Measurements from ENCODE around the gene TBX5. TPM values are rescaled to one million over a fixed set of nuclear protein-coding genes. Genes with fewer than 3 reads are reported as not detected.
A peak's percentile ranks its signal among the peaks of the same experiment; 100 is the strongest.

The TBX5 gene
- total and polyA plus RNA-seq, 2 of the 4 experiments (the other 2 are of a cell fraction): 13.3 to 14.7 TPM

GRCh38 chr12:114314974-114315720 lies 90.8 kb downstream of the TBX5 start:
- Histone ChIP-seq H2BK120ac (ENCODE audit: low read depth, low read length) (peak overlapping the region; percentile 93), H4K20me1 (ENCODE audit: insufficient read depth, low read length) (no peaks in the 10 kb centered on the region), H3K9me1 (ENCODE audit: insufficient read depth, low read length) (peaks cover 16% of the 10 kb centered on the region), H3K56ac (ENCODE audit: extremely low read depth, insufficient read depth, low read length) (no peak overlapping the region), H3K18ac (ENCODE audit: low read depth, low read length) (no peak overlapping the region), H3K23ac (ENCODE audit: low read depth, low read length) (peak overlapping the region; percentile 81; the same call in 1 of the 2 replicates), H3K4ac (ENCODE audit: low read depth, low read length) (peak overlapping the region; percentile 90), H3K27ac (ENCODE audit: insufficient read depth, low read length) (no peak overlapping the region), H2AK5ac (ENCODE audit: low read depth, low read length) (peak overlapping the region; percentile 97), H4K5ac (ENCODE audit: low read depth, low read length) (no peak overlapping the region), H3K14ac (replicated peaks; ENCODE audit: low read depth, low read length) (peak overlapping the region; percentile 89), H4K91ac (ENCODE audit: insufficient read depth, low read depth, low read length) (peak overlapping the region; percentile 88), H3K79me1 (ENCODE audit: low read depth in 1 of 2, low read length in 2 of 2) (no peaks in the 10 kb centered on the region), H3K27me3 (ENCODE audit: control insufficient read depth, insufficient read depth, low read length) (no peaks in the 10 kb centered on the region), H3K36me3 (ENCODE audit: control insufficient read depth, insufficient read depth, low read length) (no peaks in the 10 kb centered on the region), H2BK5ac (ENCODE audit: low read depth, low read length, poor library complexity, severe bottlenecking) (peak overlapping the region; percentile 72), H3K4me2 (ENCODE audit: low read depth, low read length) (no peak overlapping the region), H3K9me3 (ENCODE audit: control insufficient read depth, insufficient read depth, low read length) (no peaks in the 10 kb centered on the region), H3K9ac (ENCODE audit: low read depth, low read length) (no peak overlapping the region), H4K8ac (ENCODE audit: low read depth in 2 of 2, low read length in 2 of 2) (peak overlapping the region; percentile 18 to 75; a peak in 1 of 4 replicates), H2BK15ac (ENCODE audit: low read depth, low read length) (peak overlapping the region; percentile 97), H2BK20ac (ENCODE audit: low read depth, low read length) (peak overlapping the region; percentile 98), H2AFZ (replicated peaks; ENCODE audit: low read length, poor library complexity) (peak overlapping the region; percentile 52), H3K4me1 (ENCODE audit: control insufficient read depth, insufficient read depth, low read length) (peaks cover 7% of the 10 kb centered on the region), H2AK9ac (replicated peaks; ENCODE audit: low read depth, low read length, poor library complexity) (peak overlapping the region; percentile 30), H3K4me3 (ENCODE audit: insufficient read depth, low read depth, low read length) (no peak overlapping the region)
- DNase-seq: no peak
- ChIA-PET POLR2A (ENCODE audit: unreplicated experiment) (no interaction called here), CTCF (no interaction called here)
- in situ Hi-C loops (cut with MboI; ENCODE audit: low sequenced_read_pairs) (no loop called here), intact Hi-C loops (cut with micrococcal nuclease) (loop anchor here (1.0 kb wide), 1 partner anchor 35 kb away; no protein-coding TSS in a partner anchor), dilution Hi-C loops (cut with HindIII; ENCODE audit: low sequenced_read_pairs, unreplicated experiment) (no loop called here)
- 98 to 100% methylated on average over 5 to 14 of the region's 16 CpGs for WGBS, 2 experiments (ENCODE audit: extremely low coverage in 2 of 2, insufficient read length in 1 of 2)
- ATAC-seq (ENCODE audit: low read depth): no peak
- no TSS peak for BruUV-seq (replicated peaks)
- no peak for TF ChIP-seq SMC3 (IDR thresholded peaks at IDR 0.05; ENCODE audit: low read depth, low read length)
- no peak for TF ChIP-seq MAFK (IDR thresholded peaks at IDR 0.05; ENCODE audit: low read depth, low read length)
- no peak for TF ChIP-seq CEBPB (IDR thresholded peaks at IDR 0.05; ENCODE audit: low read depth, low read length)
- no peak for TF ChIP-seq RFX5 (IDR thresholded peaks at IDR 0.05; ENCODE audit: low read depth, low read length)
- no peak for TF ChIP-seq BHLHE40 (IDR thresholded peaks at IDR 0.05; ENCODE audit: low read depth, low read length)
- TF ChIP-seq USF2 (IDR thresholded peaks at IDR 0.05; ENCODE audit: low read depth, low read length): no peak
- TF ChIP-seq, protein P1, sequence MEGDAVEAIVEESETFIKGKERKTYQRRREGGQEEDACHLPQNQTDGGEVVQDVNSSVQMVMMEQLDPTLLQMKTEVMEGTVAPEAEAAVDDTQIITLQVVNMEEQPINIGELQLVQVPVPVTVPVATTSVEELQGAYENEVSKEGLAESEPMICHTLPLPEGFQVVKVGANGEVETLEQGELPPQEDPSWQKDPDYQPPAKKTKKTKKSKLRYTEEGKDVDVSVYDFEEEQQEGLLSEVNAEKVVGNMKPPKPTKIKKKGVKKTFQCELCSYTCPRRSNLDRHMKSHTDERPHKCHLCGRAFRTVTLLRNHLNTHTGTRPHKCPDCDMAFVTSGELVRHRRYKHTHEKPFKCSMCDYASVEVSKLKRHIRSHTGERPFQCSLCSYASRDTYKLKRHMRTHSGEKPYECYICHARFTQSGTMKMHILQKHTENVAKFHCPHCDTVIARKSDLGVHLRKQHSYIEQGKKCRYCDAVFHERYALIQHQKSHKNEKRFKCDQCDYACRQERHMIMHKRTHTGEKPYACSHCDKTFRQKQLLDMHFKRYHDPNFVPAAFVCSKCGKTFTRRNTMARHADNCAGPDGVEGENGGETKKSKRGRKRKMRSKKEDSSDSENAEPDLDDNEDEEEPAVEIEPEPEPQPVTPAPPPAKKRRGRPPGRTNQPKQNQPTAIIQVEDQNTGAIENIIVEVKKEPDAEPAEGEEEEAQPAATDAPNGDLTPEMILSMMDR (conservative IDR thresholded peaks at IDR 0.05; ENCODE audit: low read depth, low read length): no peak
- no peak for TF ChIP-seq MAZ (IDR thresholded peaks at IDR 0.05; ENCODE audit: borderline replicate concordance, low read depth, low read length)
- TF ChIP-seq RAD21 (IDR thresholded peaks at IDR 0.05; ENCODE audit: low read length): no peak
- TF ChIP-seq FOS (IDR thresholded peaks at IDR 0.05; ENCODE audit: low read depth, low read length): no peak
- no peak for TF ChIP-seq NFE2L2 (IDR thresholded peaks at IDR 0.05; ENCODE audit: low read depth, low read length)
- TF ChIP-seq MXI1 (IDR thresholded peaks at IDR 0.05; ENCODE audit: borderline replicate concordance, low read depth, low read length): no peak
- no peak for TF ChIP-seq POLR2A (IDR thresholded peaks at IDR 0.05; ENCODE audit: low read depth, low read length)
- TF ChIP-seq ELK1 (IDR thresholded peaks at IDR 0.05; ENCODE audit: borderline replicate concordance, low read depth, low read length): no peak
- no peak for TF ChIP-seq CHD1 (IDR thresholded peaks at IDR 0.05; ENCODE audit: low read depth, low read length)
